ENCODE results near the gene FOXF1. TPM values are rescaled to one million over a fixed set of nuclear protein-coding genes. Genes with fewer than 3 reads are reported as not detected.

Gene FOXF1
- total RNA-seq = 11.8 and 15.6 TPM in 2 replicates

DNA sequence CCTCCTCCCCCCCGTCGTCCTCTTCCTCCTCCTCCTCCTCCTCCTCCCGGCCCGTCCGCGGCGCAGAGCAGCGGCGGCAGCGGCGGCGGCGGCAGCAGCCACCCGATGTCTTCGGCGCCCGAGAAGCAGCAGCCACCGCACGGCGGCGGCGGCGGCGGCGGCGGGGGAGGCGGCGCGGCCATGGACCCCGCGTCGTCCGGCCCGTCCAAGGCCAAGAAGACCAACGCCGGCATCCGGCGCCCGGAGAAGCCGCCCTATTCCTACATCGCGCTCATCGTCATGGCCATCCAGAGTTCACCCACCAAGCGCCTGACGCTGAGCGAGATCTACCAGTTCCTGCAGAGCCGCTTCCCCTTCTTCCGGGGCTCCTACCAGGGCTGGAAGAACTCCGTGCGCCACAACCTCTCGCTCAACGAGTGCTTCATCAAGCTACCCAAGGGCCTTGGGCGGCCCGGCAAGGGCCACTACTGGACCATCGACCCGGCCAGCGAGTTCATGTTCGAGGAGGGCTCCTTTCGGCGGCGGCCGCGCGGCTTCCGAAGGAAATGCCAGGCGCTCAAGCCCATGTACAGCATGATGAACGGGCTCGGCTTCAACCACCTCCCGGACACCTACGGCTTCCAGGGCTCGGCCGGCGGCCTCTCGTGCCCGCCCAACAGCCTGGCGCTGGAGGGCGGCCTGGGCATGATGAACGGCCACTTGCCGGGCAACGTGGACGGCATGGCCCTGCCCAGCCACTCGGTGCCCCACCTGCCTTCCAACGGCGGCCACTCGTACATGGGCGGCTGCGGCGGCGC is at the start of gene FOXF1:
Gene FOXF1, plus strand, starts transcription at position 63 of the 797 bp plus-strand sequence. Its CDS starts 43 bp downstream, at position 106.

GRCh38 chr16:86554917-86555703 is 44.8 kb downstream of the FOXF1 start, which contains the start of gene MTHFSD:
TSS of gene MTHFSD (minus strand) at chr16:86555235. CDS start at chr16:86555184, 51 bp downstream.

Other genes with a start within 250 kb of the FOXF1 start
- gene MTHFSD, start 44.7 kb downstream of the FOXF1 start, total RNA-seq = 13.1 and 14.8 TPM in 2 replicates
- 0.14 and 0.18 TPM in 2 replicates for gene FOXC2, start 56.3 kb downstream of the FOXF1 start, total RNA-seq
- gene FOXL1, start 68.0 kb downstream of the FOXF1 start, total RNA-seq = 2.7 and 3.1 TPM in 2 replicates